BLaER1 (cell line): ENCODE measurements around the gene SLC12A2.

Experiments used
- H3K27ac ChIP-seq: shearing (Covaris generic); formaldehyde crosslinking; 2 replicates; pipeline ENCODE4 v1.8.1; 2022
- H3K27me3 ChIP-seq: shearing (Covaris generic); formaldehyde crosslinking; 2 replicates; pipeline ENCODE4 v1.8.1; 2022
- H3K36me3 ChIP-seq: shearing (Covaris generic); formaldehyde crosslinking; 2 replicates; pipeline ENCODE4 v1.8.1; 2022
- H3K4me1 ChIP-seq: shearing (Covaris generic); formaldehyde crosslinking; 2 replicates; pipeline ENCODE4 v1.8.1; 2022
- H3K4me2 ChIP-seq: shearing (Covaris generic); formaldehyde crosslinking; 2 replicates; pipeline ENCODE4 v1.8.1; 2022
- H3K4me3 ChIP-seq: shearing (Covaris generic); formaldehyde crosslinking; 2 replicates; pipeline ENCODE4 v1.8.1; 2022
- H3K9ac ChIP-seq: shearing (Covaris generic); formaldehyde crosslinking; 2 replicates; pipeline ENCODE4 v1.8.1; 2022
- H3K9me3 ChIP-seq: shearing (Covaris generic); formaldehyde crosslinking; 2 replicates; pipeline ENCODE4 v1.8.1; 2022
- H4K20me1 ChIP-seq: shearing (Covaris generic); formaldehyde crosslinking; 2 replicates; pipeline ENCODE4 v1.8.1; 2022
- Cebpa-rat ChIP-seq: shearing (Covaris generic); IDR thresholded peaks from 2 replicates; pipeline ENCODE4 v1.8.1; 2022

The SLC12A2 gene

GRCh38 chr5:128236334-128236733 is 152.8 kb downstream of the SLC12A2 start:
- no peak overlapping the region for H3K9ac ChIP-seq
- H3K4me2 ChIP-seq = no peak overlapping the region
- no peaks in the 10 kb centered on the region for H3K9me3 ChIP-seq
- H4K20me1 ChIP-seq = no peaks in the 10 kb centered on the region
- no peak overlapping the region for H3K27ac ChIP-seq
- TF ChIP-seq Cebpa-rat = no peak
- H3K4me3 ChIP-seq = no peak overlapping the region
- no peaks in the 10 kb centered on the region for H3K4me1 ChIP-seq
- no peaks in the 10 kb centered on the region for H3K36me3 ChIP-seq
- no peaks in the 10 kb centered on the region for H3K27me3 ChIP-seq

GRCh38 chr5:128237000-128237399 is 153.4 kb downstream of the SLC12A2 start:
- no peak overlapping the region for H3K27ac ChIP-seq
- no peak for TF ChIP-seq Cebpa-rat
- no peaks in the 10 kb centered on the region for H3K27me3 ChIP-seq
- H3K4me2 ChIP-seq = no peak overlapping the region
- no peak overlapping the region for H3K4me3 ChIP-seq
- H3K9me3 ChIP-seq = no peaks in the 10 kb centered on the region
- no peaks in the 10 kb centered on the region for H3K36me3 ChIP-seq
- no peak overlapping the region for H3K9ac ChIP-seq
- H3K4me1 ChIP-seq = no peaks in the 10 kb centered on the region
- no peaks in the 10 kb centered on the region for H4K20me1 ChIP-seq

DNA sequence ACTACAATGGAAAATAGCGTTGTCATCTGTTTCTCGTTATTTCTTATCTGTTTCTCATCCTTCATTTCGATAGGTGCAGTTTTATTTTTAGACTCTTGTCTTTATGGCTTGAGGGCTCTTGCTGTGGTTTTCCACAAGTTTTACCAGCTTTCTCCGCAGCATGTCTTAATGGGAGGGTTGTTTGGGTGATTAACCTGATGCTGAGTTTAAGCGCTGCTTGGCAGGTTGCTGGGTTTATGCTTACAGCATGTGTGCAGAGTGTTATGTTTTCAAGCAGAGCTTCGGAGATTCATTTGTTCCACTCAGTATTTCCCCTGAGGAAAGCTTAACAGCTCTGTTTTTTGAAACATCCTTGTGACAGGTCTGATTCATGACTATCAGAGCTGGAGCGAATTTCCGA is 154.0 kb downstream of the SLC12A2 start:
- Histone ChIP-seq H3K27me3 (no peaks in the 10 kb centered on the region), H3K9ac (no peak overlapping the region), H3K4me1 (no peaks in the 10 kb centered on the region), H3K36me3 (no peaks in the 10 kb centered on the region), H4K20me1 (no peaks in the 10 kb centered on the region), H3K4me3 (no peak overlapping the region), H3K27ac (no peak overlapping the region), H3K9me3 (no peaks in the 10 kb centered on the region), H3K4me2 (no peak overlapping the region)
- TF ChIP-seq Cebpa-rat = no peak
